Measurements from ENCODE around the gene USH1C.

DNA sequence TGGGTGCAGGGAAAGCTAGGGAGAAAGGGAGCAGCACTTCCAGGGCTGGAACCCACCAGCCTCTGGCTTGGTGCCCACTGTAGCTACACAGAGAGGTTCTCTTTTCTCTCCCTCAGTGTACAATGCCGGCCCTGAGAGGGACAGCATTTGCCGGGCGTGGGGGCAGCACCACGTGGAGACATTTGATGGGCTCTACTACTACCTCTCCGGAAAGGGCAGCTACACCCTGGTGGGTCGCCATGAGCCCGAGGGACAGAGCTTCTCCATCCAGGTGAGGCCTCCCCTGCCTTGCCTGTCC, 9.0 kb upstream of the USH1C start:
- TF ChIP-seq, protein P1, sequence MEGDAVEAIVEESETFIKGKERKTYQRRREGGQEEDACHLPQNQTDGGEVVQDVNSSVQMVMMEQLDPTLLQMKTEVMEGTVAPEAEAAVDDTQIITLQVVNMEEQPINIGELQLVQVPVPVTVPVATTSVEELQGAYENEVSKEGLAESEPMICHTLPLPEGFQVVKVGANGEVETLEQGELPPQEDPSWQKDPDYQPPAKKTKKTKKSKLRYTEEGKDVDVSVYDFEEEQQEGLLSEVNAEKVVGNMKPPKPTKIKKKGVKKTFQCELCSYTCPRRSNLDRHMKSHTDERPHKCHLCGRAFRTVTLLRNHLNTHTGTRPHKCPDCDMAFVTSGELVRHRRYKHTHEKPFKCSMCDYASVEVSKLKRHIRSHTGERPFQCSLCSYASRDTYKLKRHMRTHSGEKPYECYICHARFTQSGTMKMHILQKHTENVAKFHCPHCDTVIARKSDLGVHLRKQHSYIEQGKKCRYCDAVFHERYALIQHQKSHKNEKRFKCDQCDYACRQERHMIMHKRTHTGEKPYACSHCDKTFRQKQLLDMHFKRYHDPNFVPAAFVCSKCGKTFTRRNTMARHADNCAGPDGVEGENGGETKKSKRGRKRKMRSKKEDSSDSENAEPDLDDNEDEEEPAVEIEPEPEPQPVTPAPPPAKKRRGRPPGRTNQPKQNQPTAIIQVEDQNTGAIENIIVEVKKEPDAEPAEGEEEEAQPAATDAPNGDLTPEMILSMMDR (tag by site-specific recombination; IDR thresholded peaks at IDR 0.05), result no peak
- TF ChIP-seq ZNF76 (tag by site-specific recombination; IDR thresholded peaks at IDR 0.05; ENCODE audit: borderline replicate concordance, low read depth) (no peak), ZEB2 (tag by site-specific recombination; IDR thresholded peaks at IDR 0.05) (no peak), ZFP3 (tag by site-specific recombination; IDR thresholded peaks at IDR 0.05; ENCODE audit: low read depth) (no peak), ZBTB1 (tag by site-specific recombination; IDR thresholded peaks at IDR 0.05) (no peak), ZNF416 (tag by site-specific recombination; IDR thresholded peaks at IDR 0.05) (no peak)
